ENCODE data around the gene ADAMTS3. TPM values are rescaled to one million over a fixed set of nuclear protein-coding genes. Genes with fewer than 3 reads are reported as not detected.

The ADAMTS3 gene
- polyA plus RNA-seq, 1 donor from 2014 or later: 0.20 TPM

DNA sequence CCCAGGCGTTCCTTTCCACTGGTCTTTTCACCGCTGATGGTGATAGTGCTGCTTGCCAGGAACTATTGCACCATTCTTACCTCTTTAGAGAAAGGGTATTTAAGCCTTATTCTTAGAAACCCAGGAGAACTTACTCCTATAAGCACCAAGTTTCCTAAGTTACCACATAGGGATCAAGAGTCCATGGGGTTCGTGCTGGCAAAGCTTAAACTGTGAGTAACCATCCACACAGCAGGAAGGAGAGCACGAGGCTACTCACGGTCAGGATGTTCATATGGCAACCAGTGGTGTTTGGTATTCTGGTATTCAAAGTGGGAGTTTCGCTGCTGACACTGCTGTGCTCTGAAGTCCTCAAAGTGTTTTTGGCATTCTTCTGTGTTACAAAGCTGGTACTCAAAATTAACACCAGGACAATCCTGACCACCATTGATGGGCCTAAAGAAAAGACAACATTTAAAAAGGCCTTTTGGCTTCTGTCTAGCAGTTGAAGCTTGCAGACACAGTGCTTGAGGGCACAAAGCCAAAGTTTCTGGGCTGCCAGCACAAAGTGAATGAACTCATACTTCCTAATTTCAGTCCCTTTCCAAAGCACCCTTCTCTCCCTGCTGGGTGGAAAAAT, 256.9 kb downstream of the ADAMTS3 start:
- Histone ChIP-seq H3F3A (ENCODE audit: insufficient read depth, low read length, poor library complexity, severe bottlenecking) (no peaks in the 10 kb centered on the region), H3K9ac (ENCODE audit: low read length) (no peak overlapping the region), H3K27me3 (ENCODE audit: insufficient read depth, low read depth, low read length) (no peaks in the 10 kb centered on the region), H3K79me2 (replicated peaks; ENCODE audit: insufficient read depth, low read length) (no peaks in the 10 kb centered on the region), H3K36me3 (ENCODE audit: insufficient read depth, low read length) (no peaks in the 10 kb centered on the region), H3K4me3 (ENCODE audit: low read length) (no peak overlapping the region), H2AFZ (ENCODE audit: low read depth, low read length) (no peak overlapping the region), H3K4me2 (ENCODE audit: low read length) (no peak overlapping the region), H3K9me2 (ENCODE audit: insufficient read depth, low read length) (no peaks in the 10 kb centered on the region), H3K9me3 (ENCODE audit: low read length) (no peaks in the 10 kb centered on the region), H3K27ac (ENCODE audit: low read length) (no peak overlapping the region), H4K20me1 (ENCODE audit: insufficient read depth) (no peaks in the 10 kb centered on the region)
- TF ChIP-seq MXI1 (conservative IDR thresholded peaks at IDR 0.05; ENCODE audit: poor library complexity, severe bottlenecking) (no peak), POLR2AphosphoS5 (IDR thresholded peaks at IDR 0.05) (no peak), EP300 (conservative IDR thresholded peaks at IDR 0.05; ENCODE audit: poor library complexity, severe bottlenecking) (no peak), RAD21 (conservative IDR thresholded peaks at IDR 0.05) (no peak), REST (IDR thresholded peaks at IDR 0.05; ENCODE audit: borderline replicate concordance) (no peak), TAF1 (IDR thresholded peaks at IDR 0.05; ENCODE audit: low read depth) (no peak), SMC3 (conservative IDR thresholded peaks at IDR 0.05; ENCODE audit: poor library complexity) (no peak), EZH2 (IDR thresholded peaks at IDR 0.05; ENCODE audit: borderline replicate concordance, insufficient read depth, low read length, poor library complexity, severe bottlenecking) (no peak)
- TF ChIP-seq, protein P1, sequence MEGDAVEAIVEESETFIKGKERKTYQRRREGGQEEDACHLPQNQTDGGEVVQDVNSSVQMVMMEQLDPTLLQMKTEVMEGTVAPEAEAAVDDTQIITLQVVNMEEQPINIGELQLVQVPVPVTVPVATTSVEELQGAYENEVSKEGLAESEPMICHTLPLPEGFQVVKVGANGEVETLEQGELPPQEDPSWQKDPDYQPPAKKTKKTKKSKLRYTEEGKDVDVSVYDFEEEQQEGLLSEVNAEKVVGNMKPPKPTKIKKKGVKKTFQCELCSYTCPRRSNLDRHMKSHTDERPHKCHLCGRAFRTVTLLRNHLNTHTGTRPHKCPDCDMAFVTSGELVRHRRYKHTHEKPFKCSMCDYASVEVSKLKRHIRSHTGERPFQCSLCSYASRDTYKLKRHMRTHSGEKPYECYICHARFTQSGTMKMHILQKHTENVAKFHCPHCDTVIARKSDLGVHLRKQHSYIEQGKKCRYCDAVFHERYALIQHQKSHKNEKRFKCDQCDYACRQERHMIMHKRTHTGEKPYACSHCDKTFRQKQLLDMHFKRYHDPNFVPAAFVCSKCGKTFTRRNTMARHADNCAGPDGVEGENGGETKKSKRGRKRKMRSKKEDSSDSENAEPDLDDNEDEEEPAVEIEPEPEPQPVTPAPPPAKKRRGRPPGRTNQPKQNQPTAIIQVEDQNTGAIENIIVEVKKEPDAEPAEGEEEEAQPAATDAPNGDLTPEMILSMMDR (IDR thresholded peaks at IDR 0.05; ENCODE audit: poor library complexity, severe bottlenecking): no peak

DNA sequence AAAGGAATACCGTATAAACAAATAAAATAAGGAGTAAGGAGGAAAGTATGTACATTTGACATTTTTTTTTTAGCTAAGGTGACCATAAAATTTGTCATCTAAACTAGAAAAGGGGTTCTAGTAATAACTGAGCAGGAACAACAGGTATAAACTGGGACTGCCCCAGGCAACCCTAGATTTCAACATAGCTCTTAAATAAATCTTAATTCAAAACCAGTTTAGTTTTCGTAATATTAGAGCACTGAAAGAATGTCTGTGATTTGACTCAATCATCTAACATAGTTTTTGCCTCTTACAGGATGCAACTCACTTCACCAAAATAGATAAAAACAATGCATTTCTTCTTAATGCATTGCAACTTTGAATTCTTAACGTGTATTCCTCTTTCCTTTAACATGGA, 257.7 kb downstream of the ADAMTS3 start:
- H3F3A ChIP-seq (ENCODE audit: insufficient read depth, low read length, poor library complexity, severe bottlenecking): no peaks in the 10 kb centered on the region
- TF ChIP-seq RAD21 (conservative IDR thresholded peaks at IDR 0.05) (no peak), MXI1 (conservative IDR thresholded peaks at IDR 0.05; ENCODE audit: poor library complexity, severe bottlenecking) (no peak), REST (IDR thresholded peaks at IDR 0.05; ENCODE audit: borderline replicate concordance) (no peak), EP300 (conservative IDR thresholded peaks at IDR 0.05; ENCODE audit: poor library complexity, severe bottlenecking) (no peak), POLR2AphosphoS5 (IDR thresholded peaks at IDR 0.05) (no peak), TAF1 (IDR thresholded peaks at IDR 0.05; ENCODE audit: low read depth) (no peak)
- TF ChIP-seq, protein P1 (IDR thresholded peaks at IDR 0.05; ENCODE audit: poor library complexity, severe bottlenecking): no peak
- no peaks in the 10 kb centered on the region for H3K9me2 ChIP-seq (ENCODE audit: insufficient read depth, low read length)
- H3K4me3 ChIP-seq (ENCODE audit: low read length): no peak overlapping the region
- no peaks in the 10 kb centered on the region for H4K20me1 ChIP-seq (ENCODE audit: insufficient read depth)
- no peak overlapping the region for H2AFZ ChIP-seq (ENCODE audit: low read depth, low read length)
- H3K4me2 ChIP-seq (ENCODE audit: low read length): no peak overlapping the region
- no peaks in the 10 kb centered on the region for H3K36me3 ChIP-seq (ENCODE audit: insufficient read depth, low read length)
- H3K9ac ChIP-seq (ENCODE audit: low read length): no peak overlapping the region
- no peaks in the 10 kb centered on the region for H3K9me3 ChIP-seq (ENCODE audit: low read length)
- H3K27me3 ChIP-seq (ENCODE audit: insufficient read depth, low read depth, low read length): no peaks in the 10 kb centered on the region
- no peaks in the 10 kb centered on the region for H3K79me2 ChIP-seq (replicated peaks; ENCODE audit: insufficient read depth, low read length)
- no peak overlapping the region for H3K27ac ChIP-seq (ENCODE audit: low read length)
